Measurements from ENCODE around the gene APOL6.
A peak's percentile ranks its signal among the peaks of the same experiment; 100 is the strongest.
"Not testable (repeated sequence)": the region's sequence is repeated elsewhere in the genome, so short reads cannot be mapped to it uniquely, and the experiment has no call there.

The APOL6 gene

GRCh38 chr22:35617137-35617755, 31.0 kb upstream of the APOL6 start, which contains the start of gene MB:
TSS of gene MB (minus strand) at chr22:35617329. CDS start at chr22:35617257, 72 bp downstream.
- no peak for DNase-seq (ENCODE audit: low read depth in 3 of 3)

- no peak for DNase-seq (ENCODE audit: low read depth in 3 of 3)
Measured at GRCh38 chr22:35618427-35619223, 29.6 kb upstream of the APOL6 start.

DNA sequence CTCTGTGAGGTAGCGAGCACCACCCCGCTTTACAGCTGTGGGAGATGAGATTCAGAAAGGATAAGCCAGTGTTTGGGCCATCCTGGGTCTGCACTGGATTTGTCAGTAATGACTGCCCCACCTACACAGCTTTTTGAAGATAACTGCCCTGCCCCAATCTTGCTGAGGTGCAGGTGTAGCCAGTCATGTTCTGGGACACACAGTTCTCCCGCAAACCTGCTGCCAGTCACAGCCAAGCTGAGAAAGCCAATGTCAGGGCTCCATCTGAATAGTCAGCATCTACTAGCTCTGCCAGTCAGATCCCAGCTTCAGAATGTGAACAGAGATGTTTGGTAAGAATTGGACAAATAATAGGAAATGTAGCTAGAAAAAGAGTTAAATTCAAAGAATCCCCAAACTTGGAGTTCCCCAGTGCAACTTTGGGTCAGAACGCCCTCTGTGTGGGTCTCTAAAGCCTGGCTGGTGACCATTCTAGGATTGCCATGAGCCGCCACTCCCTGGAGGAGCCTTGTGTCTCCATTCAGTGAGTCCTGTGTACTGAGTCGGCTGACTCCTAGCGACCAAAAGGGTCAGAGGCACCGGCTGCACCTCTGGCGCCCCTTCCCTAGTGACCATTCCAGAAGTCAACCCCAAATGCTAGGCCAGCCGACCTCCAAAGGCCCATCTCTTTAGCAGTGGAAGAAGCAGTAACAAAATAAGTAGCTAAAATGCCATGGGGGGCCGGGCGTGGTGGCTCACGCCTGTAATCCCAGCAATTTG, 28.7 kb upstream of the APOL6 start:
- DNase-seq (ENCODE audit: low read depth in 3 of 3) = no peak

DNA sequence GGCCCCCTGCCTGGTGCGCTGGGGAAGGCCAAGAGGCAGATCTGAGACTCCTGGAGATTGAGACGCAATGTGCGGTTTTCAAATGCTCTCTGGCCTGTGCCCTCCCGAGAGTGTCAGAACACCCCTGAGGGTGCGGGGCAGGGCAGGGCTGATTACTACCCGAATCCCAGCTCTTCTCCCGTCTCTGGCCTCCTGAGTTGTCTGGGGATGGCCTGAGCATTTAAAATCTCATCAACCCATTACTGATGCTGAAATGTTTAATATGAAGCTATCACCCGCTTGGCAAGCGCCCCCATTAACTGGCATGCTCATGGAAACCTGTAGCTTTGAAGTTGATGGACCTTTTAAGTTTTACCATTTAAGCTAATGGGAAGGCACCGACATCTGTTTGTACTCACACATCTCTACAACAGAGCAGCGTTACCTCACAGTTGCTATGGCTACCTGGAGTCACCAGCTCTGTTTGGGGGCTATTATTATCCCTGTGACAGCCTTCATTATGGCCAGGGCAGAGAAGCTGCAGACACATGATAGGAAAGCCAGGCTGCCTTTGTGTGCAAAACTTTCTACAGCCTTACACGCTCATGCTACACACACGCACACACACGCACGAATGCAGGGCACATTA, 27.5 kb upstream of the APOL6 start:
- no peak for DNase-seq (ENCODE audit: low read depth in 3 of 3)

DNA sequence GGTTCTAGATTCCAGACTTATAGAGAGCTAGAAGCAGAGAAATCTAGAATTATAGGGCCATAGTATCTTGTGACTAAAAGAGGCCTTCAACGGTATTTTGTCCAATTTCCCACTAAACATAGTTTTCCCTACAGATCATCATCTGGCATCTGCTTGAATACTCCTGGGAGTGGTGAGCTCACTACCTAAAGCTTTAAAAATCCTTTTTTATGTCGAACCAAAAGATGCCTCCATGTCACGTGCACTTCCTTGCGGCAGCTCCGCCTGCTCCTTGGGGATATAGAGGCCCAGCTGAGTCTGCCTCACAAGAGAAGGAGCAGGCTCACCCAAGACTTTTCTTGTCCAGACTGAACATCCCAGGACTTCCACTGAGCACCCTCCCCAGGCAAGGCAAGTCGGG, 26.8 kb upstream of the APOL6 start:
- DNase-seq (ENCODE audit: low read depth in 3 of 3) = no peak

DNA sequence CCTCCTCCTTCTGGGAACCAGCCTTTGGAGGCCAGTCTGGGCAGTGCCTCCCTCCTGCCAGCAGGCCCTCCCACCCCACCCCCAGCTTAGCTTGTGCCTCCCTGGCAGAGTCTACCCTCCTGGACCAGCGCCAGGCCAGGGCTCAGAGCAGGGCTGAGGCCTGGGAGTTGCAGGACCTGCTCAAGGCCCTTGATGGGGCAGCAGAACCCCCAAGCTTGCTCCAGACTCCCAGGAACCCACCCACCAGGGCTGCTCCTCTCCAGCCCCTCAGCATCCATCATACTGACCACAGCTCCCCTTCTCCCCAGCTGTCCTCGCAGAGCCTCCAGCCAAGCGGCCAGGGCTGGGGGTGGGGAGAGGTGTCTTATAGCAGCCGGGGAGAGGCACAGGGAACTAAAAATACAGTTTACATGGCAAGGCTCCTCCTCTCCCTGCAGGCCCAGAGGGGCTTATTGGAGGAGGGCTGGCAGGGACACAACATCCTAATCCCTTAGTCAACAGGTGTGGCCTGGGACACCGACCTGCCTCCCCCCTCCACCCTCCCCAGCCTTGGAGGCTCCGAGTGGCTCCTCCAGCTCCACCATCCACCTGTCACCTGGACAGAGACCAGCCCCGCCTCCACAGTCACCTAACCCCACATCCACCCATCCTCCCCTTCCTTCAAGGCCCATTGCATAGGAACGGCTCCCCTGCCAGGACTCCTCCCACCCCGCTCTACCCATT, 25.9 kb upstream of the APOL6 start:
- DNase-seq (ENCODE audit: low read depth in 3 of 3) = no peak

GRCh38 chr22:35623885-35624284, 24.4 kb upstream of the APOL6 start:
- not testable (repeated sequence) for DNase-seq (ENCODE audit: low read depth in 3 of 3)

GRCh38 chr22:35624547-35624946, 23.7 kb upstream of the APOL6 start:
- no peak for DNase-seq (ENCODE audit: low read depth in 3 of 3)

DNA sequence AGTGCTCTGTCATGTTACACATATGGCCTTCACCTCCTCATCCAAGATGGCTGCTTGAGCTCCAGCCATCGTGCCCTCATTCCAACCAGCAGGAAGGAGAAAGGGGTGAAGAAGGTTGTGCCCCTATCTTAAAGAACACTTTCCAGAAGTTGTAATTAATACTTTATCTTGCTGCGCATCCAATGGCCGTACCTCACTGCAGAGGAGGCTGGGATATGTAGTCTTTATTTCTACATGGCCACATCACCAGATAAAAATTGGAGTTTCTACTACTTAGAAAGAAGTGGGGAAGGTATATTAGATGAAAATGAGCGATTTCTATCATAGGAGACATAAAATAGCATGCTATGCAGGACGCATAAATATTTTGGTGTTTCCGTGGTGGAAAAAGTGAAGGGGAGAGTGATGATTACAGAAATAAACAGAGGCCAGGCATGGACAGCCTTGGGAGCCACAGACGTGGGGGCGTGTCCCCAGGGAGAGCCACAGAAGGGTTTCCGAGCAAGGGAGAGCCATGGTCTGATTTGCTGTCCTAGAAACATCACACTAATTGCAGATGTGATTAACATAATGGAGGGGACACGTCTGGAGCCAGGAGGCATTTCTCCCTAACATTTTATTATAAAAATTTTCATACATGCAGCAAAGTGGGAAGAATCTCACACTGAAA, 22.3 kb upstream of the APOL6 start:
- no peak for DNase-seq (ENCODE audit: low read depth in 3 of 3)

DNA sequence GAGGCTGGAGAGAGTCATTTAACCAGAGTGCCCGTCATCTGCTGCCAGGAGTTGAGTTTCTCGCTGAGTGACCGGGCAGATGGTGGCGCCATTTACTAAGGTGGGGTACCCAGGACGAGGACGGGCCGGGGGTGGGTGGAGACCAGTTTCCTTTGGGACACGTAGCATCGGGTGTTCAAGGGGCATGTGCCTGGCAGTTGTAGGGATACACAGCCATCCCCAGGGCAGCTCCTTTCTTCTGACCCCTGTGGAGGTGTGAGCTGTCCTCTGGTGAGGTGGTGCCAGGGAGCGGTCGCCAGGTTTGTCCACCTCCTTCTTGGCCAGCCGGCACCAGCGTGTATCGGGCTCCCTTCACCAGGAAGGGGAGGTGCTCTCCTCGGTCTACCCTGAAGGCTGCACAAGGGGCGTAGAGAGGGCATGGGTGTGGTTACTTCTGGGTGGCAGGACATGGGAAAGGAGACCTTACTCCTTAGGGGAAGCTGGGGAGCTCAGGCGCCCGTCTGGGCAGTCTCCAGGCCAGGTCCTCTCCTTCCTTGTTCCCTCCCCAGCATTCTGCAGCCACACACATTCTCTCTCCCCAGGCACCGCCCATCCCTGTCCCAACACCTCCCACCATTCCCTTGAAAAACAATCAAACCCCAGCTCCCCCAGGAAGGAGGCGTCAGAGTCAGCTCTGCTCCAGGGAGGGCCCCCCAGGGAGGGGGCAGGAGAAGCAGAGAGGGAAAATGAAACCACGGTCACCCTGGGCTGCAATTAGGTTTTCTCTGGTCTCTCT, 20.8 kb upstream of the APOL6 start:
- peak; percentile 28 to 44 (median 35) for DNase-seq (ENCODE audit: low read depth in 3 of 3)

DNA sequence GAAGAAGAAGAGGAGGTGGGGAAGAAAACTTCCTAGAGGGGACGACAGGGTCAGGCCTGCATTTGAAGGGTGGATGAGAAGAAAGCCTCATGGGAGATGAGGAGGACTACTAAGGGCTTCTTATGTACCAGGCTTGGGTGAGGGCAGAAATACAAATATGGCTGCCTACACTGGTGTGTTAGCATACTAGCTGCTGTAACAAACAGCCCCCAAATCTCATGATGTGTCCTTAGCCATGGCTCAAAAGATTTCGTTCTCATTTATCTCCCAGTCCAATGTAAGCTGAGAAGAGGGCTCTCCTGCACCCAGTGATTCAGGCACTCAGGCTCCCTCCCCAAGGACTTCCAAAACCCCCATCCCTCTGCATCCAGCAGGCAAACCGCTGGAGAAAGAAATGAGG, 19.5 kb upstream of the APOL6 start:
- DNase-seq (ENCODE audit: low read depth in 3 of 3) = no peak

DNA sequence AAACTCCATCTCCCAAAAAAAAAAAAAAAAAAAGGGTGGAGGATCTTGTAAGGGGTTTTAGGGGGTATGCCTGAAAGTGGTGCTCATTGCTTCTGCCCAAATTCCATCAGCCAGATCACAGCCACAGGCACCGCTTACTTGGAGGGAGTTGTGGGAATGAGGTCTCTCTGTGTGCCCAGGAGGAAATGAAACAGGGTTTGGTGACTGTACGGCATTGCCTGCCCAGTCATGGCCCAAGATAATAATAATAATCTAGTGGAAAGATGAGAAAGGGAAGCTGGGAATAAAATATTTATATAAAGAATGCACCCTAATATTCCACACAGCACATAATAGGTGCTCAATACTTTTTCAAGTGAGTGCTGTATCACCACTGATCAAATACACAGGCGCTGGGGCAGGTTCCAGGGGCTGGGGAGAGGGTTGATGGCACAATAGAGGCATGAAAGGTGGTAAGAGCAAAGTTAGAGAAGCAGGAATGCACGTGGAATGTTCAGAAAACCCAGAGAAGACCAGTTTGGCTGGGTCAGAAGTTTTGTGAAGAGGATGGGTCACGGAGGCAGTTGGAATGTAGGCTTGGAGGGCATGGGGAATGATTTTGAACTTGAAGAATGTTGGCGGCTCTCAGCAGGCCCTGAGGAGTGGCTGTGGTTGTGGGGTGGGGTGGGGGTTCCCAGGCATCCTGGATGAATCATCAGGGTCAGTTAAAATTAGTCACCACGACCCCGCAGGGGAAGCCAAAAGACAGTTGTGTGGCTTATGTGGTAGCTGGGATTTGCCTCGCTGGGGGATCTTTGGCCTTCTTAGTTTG, 18.6 kb upstream of the APOL6 start:
- peak in 1 of 3 experiments; percentile 22 for DNase-seq (ENCODE audit: low read depth in 3 of 3)

DNA sequence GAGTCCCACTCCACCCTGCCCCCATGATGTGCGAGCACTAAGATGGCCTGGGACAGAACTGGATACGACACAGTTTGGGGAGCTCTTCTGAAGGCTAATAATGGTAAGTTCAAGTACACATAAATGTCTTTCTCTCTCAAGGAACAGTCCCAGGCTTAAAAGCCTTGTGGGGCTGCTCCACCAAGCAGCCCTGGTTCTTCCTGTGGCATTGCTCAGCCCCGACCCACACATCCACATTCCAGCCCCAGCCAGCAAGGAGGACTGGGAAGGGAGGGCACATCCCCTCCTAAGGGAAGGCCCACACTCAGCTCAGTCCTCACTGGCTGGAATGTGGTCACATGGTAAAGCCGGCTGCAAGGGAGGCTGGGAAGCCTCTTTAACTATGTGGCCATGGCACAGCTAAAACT, 17.9 kb upstream of the APOL6 start:
- DNase-seq (ENCODE audit: low read depth in 3 of 3) = no peak

DNA sequence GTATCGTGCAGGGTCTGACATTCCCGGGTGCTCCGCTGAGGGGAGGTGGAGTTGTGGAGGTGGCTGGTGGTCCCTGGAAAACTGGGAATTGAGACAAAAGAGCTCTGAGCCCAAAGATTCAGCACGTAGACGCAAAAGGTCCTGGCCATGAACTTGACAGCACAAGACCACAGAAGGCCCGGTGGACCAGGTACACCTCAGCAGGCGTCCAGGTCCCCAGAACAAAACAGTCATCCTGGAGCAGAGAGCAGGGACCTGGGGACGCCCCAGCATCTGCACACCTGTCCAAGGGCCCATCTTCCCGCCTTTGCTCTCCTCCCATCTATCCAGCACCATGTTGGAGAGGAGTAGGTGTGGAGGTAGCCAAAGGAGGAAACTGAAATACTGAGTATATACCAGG, 17.4 kb upstream of the APOL6 start:
- DNase-seq (ENCODE audit: low read depth in 3 of 3) = no peak

DNA sequence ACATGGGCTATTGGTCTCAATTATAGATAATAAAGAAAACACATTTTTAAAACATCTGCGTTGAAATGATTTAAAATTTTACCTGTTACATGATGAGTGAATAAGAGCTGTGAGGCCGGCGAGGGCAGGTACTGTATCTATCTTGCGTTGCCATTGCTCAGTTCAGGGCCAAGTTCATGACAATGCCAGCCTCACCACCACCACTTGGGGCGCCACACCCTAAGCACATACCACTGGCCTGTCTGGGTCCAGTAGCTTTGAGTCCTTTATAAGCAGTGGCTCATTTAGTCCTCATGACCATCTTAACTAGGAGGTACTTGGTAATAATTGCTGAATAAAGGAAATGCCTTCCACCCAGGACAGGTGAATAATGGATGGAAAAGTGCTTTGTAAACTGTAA, 16.6 kb upstream of the APOL6 start:
- DNase-seq (ENCODE audit: low read depth in 3 of 3) = no peak

DNA sequence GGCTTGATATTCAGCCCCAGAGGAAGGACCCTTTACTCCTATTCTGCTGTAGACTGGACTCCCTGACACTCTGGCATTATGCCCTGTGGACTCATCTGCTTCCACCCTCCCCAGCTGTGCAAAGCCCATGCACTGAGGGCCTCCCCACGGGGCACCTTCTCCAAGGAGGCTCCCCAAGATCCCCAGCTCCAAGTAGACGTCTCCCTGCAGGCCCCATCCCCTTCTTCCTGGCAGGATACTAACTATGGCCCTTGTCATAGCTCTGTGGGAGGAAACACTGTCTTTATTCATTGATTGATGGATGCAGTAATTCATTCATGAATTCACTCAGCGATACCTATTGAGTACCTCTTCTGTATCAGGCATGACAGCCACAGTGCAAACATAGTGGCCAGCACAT, 15.3 kb upstream of the APOL6 start:
- DNase-seq (ENCODE audit: low read depth in 3 of 3) = no peak

DNA sequence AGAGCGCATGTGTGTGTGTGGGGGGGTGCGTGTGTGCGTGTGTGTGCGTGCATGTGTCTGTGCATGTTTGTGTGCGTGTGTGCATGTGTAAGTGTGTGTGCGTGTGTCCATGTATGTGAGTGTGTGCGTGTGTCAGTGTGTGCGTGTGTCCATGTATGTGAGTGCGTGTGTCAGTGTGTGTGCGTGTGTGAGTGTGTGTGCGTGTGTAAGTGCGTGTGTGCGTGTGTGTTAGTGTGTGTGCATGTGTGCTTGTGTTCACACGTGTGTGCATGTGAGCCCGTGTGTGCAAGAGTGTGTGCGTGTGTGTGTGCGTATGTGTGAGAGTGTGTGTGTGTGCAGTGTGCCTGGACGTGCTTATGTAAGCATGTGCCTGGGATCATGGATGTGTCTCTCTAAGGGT, 14.7 kb upstream of the APOL6 start:
- DNase-seq (ENCODE audit: low read depth in 3 of 3) = no peak

DNA sequence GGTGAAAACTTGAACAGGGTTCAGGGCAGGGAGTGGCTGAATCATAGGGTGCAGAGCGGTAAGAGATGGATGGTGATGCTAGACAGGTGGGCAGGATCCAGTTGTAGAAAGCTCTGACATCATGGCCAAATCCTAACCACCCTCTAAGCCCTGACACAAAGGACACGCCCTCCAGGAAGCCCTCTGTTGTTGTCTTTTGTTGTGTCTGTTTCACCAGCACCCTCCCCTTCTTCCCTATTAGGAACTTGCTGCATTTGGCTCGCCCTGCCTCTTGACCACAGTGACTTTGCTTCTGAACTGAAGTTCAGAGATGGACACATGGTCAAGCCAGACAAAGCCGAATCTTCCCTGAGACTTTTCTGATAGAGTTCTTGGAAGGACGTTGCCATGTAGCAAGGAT, 14.2 kb upstream of the APOL6 start:
- no peak for DNase-seq (ENCODE audit: low read depth in 3 of 3)

DNA sequence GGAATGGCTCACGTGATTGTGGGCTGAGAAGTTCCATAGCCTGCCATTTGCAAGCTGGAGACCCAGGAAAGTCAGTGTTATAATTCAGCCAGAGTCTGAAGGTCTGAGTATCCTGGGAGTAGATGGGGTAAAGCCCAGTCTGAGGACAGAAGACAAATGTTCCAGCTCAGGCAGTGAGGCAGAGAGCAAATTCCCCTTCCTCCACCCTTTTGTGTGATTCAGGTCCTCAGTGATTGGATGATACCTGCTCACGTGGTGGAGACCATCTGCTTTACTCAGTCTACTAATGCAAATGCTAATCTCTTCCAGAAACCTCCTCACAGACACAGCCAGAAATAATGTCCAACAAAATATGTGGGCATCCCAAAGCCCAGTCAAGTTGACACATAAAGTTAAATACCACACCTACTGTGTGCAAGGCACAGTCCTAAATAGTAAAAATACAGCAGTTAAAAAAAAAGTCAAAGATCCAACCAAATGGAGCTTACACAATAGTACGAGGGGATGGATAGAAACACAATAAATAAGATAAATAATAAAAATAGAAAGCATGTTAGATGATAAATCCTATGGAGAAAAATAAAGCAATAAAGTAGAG, 13.2 kb upstream of the APOL6 start:
- no peak for DNase-seq (ENCODE audit: low read depth in 3 of 3)
